NCI-H2107 treated with DMSO at 0.1 percent for 48 hours (cell line): ENCODE data around the gene MYO1G.

Source experiments
- DNase-seq: peaks from one replicate; lab custom pipeline; 2025; ENCODE audit not compliant: unreplicated experiment; lab: John Stamatoyannopoulos, UW

Gene MYO1G

GRCh38 chr7:44967571-44968446 is 11.0 kb downstream of the MYO1G start:
- DNase-seq = no peak

GRCh38 chr7:44966731-44967538 is 11.9 kb downstream of the MYO1G start:
- no peak for DNase-seq

GRCh38 chr7:44965937-44966730 is 12.7 kb downstream of the MYO1G start:
- no peak for DNase-seq

- no peak for DNase-seq
Observed at GRCh38 chr7:44965441-44965903, 13.3 kb downstream of the MYO1G start.

- no peak for DNase-seq
Observed at GRCh38 chr7:44964831-44965440, 13.9 kb downstream of the MYO1G start.

GRCh38 chr7:44964384-44964830 is 14.4 kb downstream of the MYO1G start:
- DNase-seq = no peak

GRCh38 chr7:44963364-44964290 is 15.2 kb downstream of the MYO1G start:
- no peak for DNase-seq

GRCh38 chr7:44962483-44963251 is 16.1 kb downstream of the MYO1G start:
- no peak for DNase-seq

GRCh38 chr7:44961844-44962482 is 16.9 kb downstream of the MYO1G start:
- DNase-seq = no peak

GRCh38 chr7:44960011-44960580 is 18.7 kb downstream of the MYO1G start:
- no peak for DNase-seq

- no peak for DNase-seq
Observed at GRCh38 chr7:44959433-44959951, 19.3 kb downstream of the MYO1G start.

GRCh38 chr7:44958645-44959344 is 20.0 kb downstream of the MYO1G start:
- DNase-seq = no peak

GRCh38 chr7:44956157-44956766 is 22.6 kb downstream of the MYO1G start:
- no peak for DNase-seq

GRCh38 chr7:44955733-44956132 is 23.1 kb downstream of the MYO1G start:
- no peak for DNase-seq

GRCh38 chr7:44953156-44953555 is 25.7 kb downstream of the MYO1G start:
- no peak for DNase-seq

- no peak for DNase-seq
Observed at GRCh38 chr7:44949303-44949702, 29.5 kb downstream of the MYO1G start.

- DNase-seq = no peak
Observed at GRCh38 chr7:44945479-44945878, 33.3 kb downstream of the MYO1G start.
